ENCODE measurements around the gene ARHGEF17.

Gene ARHGEF17

GRCh38 chr11:73416786-73417185 is 108.7 kb downstream of the ARHGEF17 start:
- Histone ChIP-seq H3K4me3 (no peak overlapping the region), H3K27ac (peak overlapping the region in 1 of 2 donors; percentile 81)
- no peak for TF ChIP-seq CTCF (IDR thresholded peaks at IDR 0.05)
- DNase-seq (ENCODE audit: low spot score): no peak

Measured in coronary artery (tissue), 2 donors.